Vagina (tissue), 2 donors: ENCODE results near the gene TTC7B. TPM values are rescaled to one million over a fixed set of nuclear protein-coding genes. Genes with fewer than 3 reads are reported as not detected.

Source experiments
- DNase-seq, 2 donors: peaks; one replicate each; pipeline ENCODE4 v3.0.0-alpha.2; 2017; ENCODE audit errors: extremely low spot score in 2 of 2
- H3K27ac ChIP-seq: fragments of 200-600 bp; sonication (generic); one replicate; pipeline ENCODE4 v1.5.1; 2019
- H3K27me3 ChIP-seq: fragments of 200-600 bp; sonication (generic); one replicate; pipeline ENCODE4 v1.5.1; 2019
- H3K36me3 ChIP-seq, 2 donors: fragments of 200-600 bp; sonication (generic); one replicate each; pipeline ENCODE4 v1.5.1; 2017 to 2019
- H3K4me1 ChIP-seq: fragments of 200-600 bp; sonication (generic); one replicate; pipeline ENCODE4 v1.5.1; 2019
- H3K4me3 ChIP-seq, 2 donors: fragments of 200-600 bp; sonication (generic); 1 replicate in 1 of 2; 2 replicates in 1 of 2; pipeline ENCODE4 v1.5.1; 2016 to 2019
- H3K9me3 ChIP-seq: fragments of 200-600 bp; sonication (generic); one replicate; pipeline ENCODE4 v1.5.1; 2019
- POLR2A ChIP-seq, 2 donors: fragments of 450-650 bp; IDR thresholded peaks; one replicate each; pipeline ENCODE4 v1.6.1; 2017; ENCODE audit warnings: antibody characterized with exemption in 2 of 2, mild to moderate bottlenecking in 2 of 2, moderate library complexity in 2 of 2
- POLR2AphosphoS5 ChIP-seq, 2 donors: sonication (generic); formaldehyde crosslinking; IDR thresholded peaks; one replicate each; pipeline ENCODE4 v1.9.0; 2017; ENCODE audit warnings: antibody characterized with exemption in 2 of 2, mild to moderate bottlenecking in 2 of 2, low read depth in 1 of 2; ENCODE audit not compliant: insufficient read depth in 1 of 2
- intact Hi-C: fragments of 100-400 bp; cut with DNase I; formaldehyde crosslinking; loops from one replicate; pipeline ENCODE4 v1.15.1; 2023
- total RNA-seq: library from RNA; depleted of rRNA; stranded (reverse); fragments of >200 nt; gene quantifications from one replicate; pipeline ENCODE4 v1.2.3, GENCODE V29; 2016
- TF ChIP-seq, protein P1 (sequence below), 3 experiments: fragments of 450-650 bp in 2 of 3; fragments of 200-600 bp in 1 of 3; sonication (generic) in 1 of 3; IDR thresholded peaks; one replicate each; pipeline ENCODE4 v1.5.1; 2017 to 2019; ENCODE audit warnings: antibody characterized with exemption in 3 of 3, mild to moderate bottlenecking in 2 of 3, moderate library complexity in 2 of 3

Gene TTC7B
- total RNA-seq, 1 donor from 2014 or later, result 56.0 TPM

DNA sequence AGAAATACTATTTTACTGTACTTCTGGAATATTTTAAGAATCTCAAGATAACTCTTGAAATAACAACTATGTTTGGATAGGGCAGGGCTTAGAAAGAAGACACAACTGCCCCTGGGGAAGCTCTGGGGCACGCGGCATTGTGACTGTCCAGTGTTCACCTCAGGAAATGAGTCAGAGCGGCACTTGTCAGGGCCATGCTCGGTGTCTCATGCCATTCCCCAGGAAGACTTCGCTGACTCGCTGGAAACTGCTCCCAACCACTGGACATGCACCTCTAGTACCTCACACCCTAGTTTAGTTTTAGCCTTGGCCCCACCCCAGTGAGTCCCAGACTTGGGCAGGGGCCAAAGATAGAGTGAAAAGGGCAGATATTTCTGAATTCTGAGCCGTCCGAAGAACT lies 192.0 kb downstream of the TTC7B start:
- no peaks in the 10 kb centered on the region for H3K9me3 ChIP-seq
- intact Hi-C loops, result no loop called here
- peaks cover 19% of the 10 kb centered on the region for H3K4me1 ChIP-seq
- H3K27ac ChIP-seq, result no peak overlapping the region
- H3K27me3 ChIP-seq, result no peaks in the 10 kb centered on the region
- no peak overlapping the region for H3K4me3 ChIP-seq
- DNase-seq, result peak in 1 of 2 donors; percentile 86
- H3K36me3 ChIP-seq, result no peaks in the 10 kb centered on the region
- TF ChIP-seq POLR2AphosphoS5 (IDR thresholded peaks at IDR 0.05; ENCODE audit: insufficient read depth in 1 of 2, low read depth in 1 of 2), result no peak

DNA sequence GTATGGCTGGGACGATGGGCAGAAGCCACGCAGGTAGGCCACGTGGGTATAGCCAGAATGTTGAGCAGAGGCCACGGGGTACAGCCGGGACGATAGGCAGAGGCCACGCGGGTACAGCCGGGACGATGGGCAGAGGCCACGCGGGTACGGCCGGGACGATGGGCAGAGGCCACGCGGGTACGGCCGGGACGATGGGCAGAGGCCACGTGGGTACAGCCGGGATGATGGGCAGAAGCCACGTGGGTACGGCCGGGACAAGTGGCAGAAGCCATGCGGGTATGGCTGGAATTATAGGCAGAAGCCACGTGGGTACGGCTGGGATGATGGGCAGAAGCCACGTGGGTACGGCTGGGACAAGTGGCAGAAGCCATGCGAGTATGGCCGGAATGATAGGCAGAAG lies 195.0 kb downstream of the TTC7B start:
- intact Hi-C loops, result no loop called here
- H3K27ac ChIP-seq, result no peak overlapping the region
- no peak overlapping the region for H3K4me3 ChIP-seq
- H3K27me3 ChIP-seq, result no peaks in the 10 kb centered on the region
- H3K36me3 ChIP-seq, result no peaks in the 10 kb centered on the region
- TF ChIP-seq, protein P1, sequence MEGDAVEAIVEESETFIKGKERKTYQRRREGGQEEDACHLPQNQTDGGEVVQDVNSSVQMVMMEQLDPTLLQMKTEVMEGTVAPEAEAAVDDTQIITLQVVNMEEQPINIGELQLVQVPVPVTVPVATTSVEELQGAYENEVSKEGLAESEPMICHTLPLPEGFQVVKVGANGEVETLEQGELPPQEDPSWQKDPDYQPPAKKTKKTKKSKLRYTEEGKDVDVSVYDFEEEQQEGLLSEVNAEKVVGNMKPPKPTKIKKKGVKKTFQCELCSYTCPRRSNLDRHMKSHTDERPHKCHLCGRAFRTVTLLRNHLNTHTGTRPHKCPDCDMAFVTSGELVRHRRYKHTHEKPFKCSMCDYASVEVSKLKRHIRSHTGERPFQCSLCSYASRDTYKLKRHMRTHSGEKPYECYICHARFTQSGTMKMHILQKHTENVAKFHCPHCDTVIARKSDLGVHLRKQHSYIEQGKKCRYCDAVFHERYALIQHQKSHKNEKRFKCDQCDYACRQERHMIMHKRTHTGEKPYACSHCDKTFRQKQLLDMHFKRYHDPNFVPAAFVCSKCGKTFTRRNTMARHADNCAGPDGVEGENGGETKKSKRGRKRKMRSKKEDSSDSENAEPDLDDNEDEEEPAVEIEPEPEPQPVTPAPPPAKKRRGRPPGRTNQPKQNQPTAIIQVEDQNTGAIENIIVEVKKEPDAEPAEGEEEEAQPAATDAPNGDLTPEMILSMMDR (IDR thresholded peaks at IDR 0.05), result no peak
- TF ChIP-seq POLR2A (IDR thresholded peaks at IDR 0.05), result no peak
- no peak for TF ChIP-seq POLR2AphosphoS5 (IDR thresholded peaks at IDR 0.05; ENCODE audit: insufficient read depth in 1 of 2, low read depth in 1 of 2)
- DNase-seq, result no peak
- H3K9me3 ChIP-seq, result no peaks in the 10 kb centered on the region
- H3K4me1 ChIP-seq, result peaks cover 9% of the 10 kb centered on the region

- no peak for TF ChIP-seq POLR2A (IDR thresholded peaks at IDR 0.05)
- no peak for TF ChIP-seq POLR2AphosphoS5 (IDR thresholded peaks at IDR 0.05; ENCODE audit: insufficient read depth in 1 of 2, low read depth in 1 of 2)
- TF ChIP-seq, protein P1 (IDR thresholded peaks at IDR 0.05), result no peak
- Histone ChIP-seq H3K4me3 (no peak overlapping the region), H3K36me3 (no peaks in the 10 kb centered on the region), H3K27ac (no peak overlapping the region), H3K27me3 (no peaks in the 10 kb centered on the region), H3K9me3 (no peaks in the 10 kb centered on the region), H3K4me1 (peaks cover 9% of the 10 kb centered on the region)
- DNase-seq, result no peak
- intact Hi-C loops, result no loop called here
These were observed 195.6 kb downstream of the TTC7B start for GRCh38 chr14:90620568-90621077.

DNA sequence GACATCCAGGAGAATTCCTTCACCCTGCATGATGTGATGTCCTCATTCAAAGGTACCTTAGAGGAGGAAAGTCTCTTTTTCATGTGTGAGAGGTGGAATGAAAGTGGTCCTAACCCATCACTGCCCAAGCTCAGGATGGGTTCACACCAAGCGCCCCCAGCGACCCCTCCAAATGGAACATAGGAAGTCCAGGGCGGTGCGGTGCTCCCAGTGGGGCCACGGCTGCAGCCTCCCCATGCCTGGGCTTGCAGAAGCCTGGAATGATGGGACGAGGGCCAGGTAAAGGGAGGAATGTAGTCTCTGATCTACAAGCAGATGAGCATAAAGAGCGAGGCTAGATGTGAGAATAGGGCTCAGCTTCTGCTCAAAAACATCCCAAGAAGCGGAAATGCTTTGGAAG lies 196.3 kb downstream of the TTC7B start:
- intact Hi-C loops, result no loop called here
- TF ChIP-seq, protein P1 (IDR thresholded peaks at IDR 0.05), result no peak
- TF ChIP-seq POLR2AphosphoS5 (IDR thresholded peaks at IDR 0.05; ENCODE audit: insufficient read depth in 1 of 2, low read depth in 1 of 2), result no peak
- TF ChIP-seq POLR2A (IDR thresholded peaks at IDR 0.05), result no peak
- Histone ChIP-seq H3K4me3 (no peak overlapping the region), H3K27ac (no peak overlapping the region), H3K9me3 (no peaks in the 10 kb centered on the region), H3K36me3 (no peaks in the 10 kb centered on the region), H3K4me1 (peaks cover 6% of the 10 kb centered on the region), H3K27me3 (no peaks in the 10 kb centered on the region)
- DNase-seq, result peak in 1 of 2 donors; percentile 56

GRCh38 chr14:90617961-90618360 lies 198.3 kb downstream of the TTC7B start:
- Histone ChIP-seq H3K27ac (no peak overlapping the region), H3K27me3 (no peaks in the 10 kb centered on the region), H3K4me3 (no peak overlapping the region), H3K4me1 (peaks cover 3% of the 10 kb centered on the region), H3K36me3 (no peaks in the 10 kb centered on the region), H3K9me3 (no peaks in the 10 kb centered on the region)
- peak in 1 of 2 donors; percentile 74 for DNase-seq
- intact Hi-C loops, result no loop called here
- no peak for TF ChIP-seq POLR2A (IDR thresholded peaks at IDR 0.05)
- TF ChIP-seq, protein P1 (IDR thresholded peaks at IDR 0.05), result no peak
- TF ChIP-seq POLR2AphosphoS5 (IDR thresholded peaks at IDR 0.05; ENCODE audit: insufficient read depth in 1 of 2, low read depth in 1 of 2), result no peak
